HCT116 (cell line): ENCODE results near the gene SPSB1. TPM values are rescaled to one million over a fixed set of nuclear protein-coding genes. Genes with fewer than 3 reads are reported as not detected.

ENCODE experiments used
- ATAC-seq: fragments of 200-7000 bp; cut with Tn5 transposase; 2 replicates; pipeline ENCODE4 v1.9.1; 2020; ENCODE audit warnings: mild to moderate bottlenecking, moderate library complexity
- BruUV-seq: library from RNA; stranded (reverse); fragments of 400-500 nt; replicated peaks from 2 replicates; lab custom pipeline; 2021; lab: Mats Ljungman, UMichigan
- CTCF ChIA-PET: fragments of 300-600 bp; sonication (Branson Sonifier 250); formaldehyde crosslinking; loops from one replicate; lab custom pipeline; 2021; ENCODE audit warnings: antibody characterized with exemption; lab: Charles Lee
- POLR2A ChIA-PET: fragments of 300-600, 350-600 bp; sonication (Branson Sonifier 250); formaldehyde crosslinking; loops from one replicate; lab custom pipeline; 2021; ENCODE audit warnings: antibody characterized with exemption; lab: Charles Lee
- RAD21 ChIA-PET, 2 experiments: fragments of 300-600 bp; sonication (Branson Sonifier 250); formaldehyde crosslinking; loops; one replicate each; lab custom pipeline; 2023; ENCODE audit warnings: low total read pairs in 2 of 2; ENCODE audit not compliant: uncharacterized antibody in 2 of 2, unreplicated experiment in 2 of 2, low non-redundant PET in 1 of 2; lab: Charles Lee
- DNase-seq: peaks from one replicate; pipeline ENCODE4 v3.0.0-alpha.2; 2010; ENCODE audit warnings: low read depth, low spot score
- H2AFZ ChIP-seq: fragments of 200-600 bp; shearing (Covaris generic), sonication (generic); 2 replicates; pipeline ENCODE4 v1.6.1; 2017; ENCODE audit warnings: low read depth, mixed run types, mixed read lengths, antibody characterized with exemption, low read length; ENCODE audit not compliant: poor library complexity, severe bottlenecking
- H3K27ac ChIP-seq: 2 replicates; pipeline ENCODE4 v1.5.1; 2012; ENCODE audit warnings: low read depth, low read length
- H3K27me3 ChIP-seq: fragments of 200-600 bp; sonication (generic); 2 replicates; pipeline ENCODE4 v1.6.1; 2016; ENCODE audit warnings: mixed run types, low read length, mixed read lengths; ENCODE audit not compliant: insufficient read depth
- H3K36me3 ChIP-seq, 2 experiments: fragments of 200-500 bp in 1 of 2; fragments of 200-600 bp in 1 of 2; sonication (Bioruptor generic) in 1 of 2; sonication (generic) in 1 of 2; 2 replicates each; pipeline versions ENCODE4 v1.5.1 to v1.6.1; 2014 to 2016; ENCODE audit warnings: low read length in 2 of 2, inconsistent platforms in 1 of 2, mixed read lengths in 1 of 2, mixed run types in 1 of 2; ENCODE audit not compliant: insufficient read depth in 2 of 2, control insufficient read depth in 1 of 2
- H3K4me1 ChIP-seq, 2 experiments: fragments of 200-600 bp in 1 of 2; sonication (generic) in 1 of 2; 2 replicates each; pipeline versions ENCODE4 v1.5.1 to v1.6.1; 2012 to 2017; ENCODE audit warnings: low read length in 2 of 2, inconsistent platforms in 1 of 2, mild to moderate bottlenecking in 1 of 2, mixed read lengths in 1 of 2, mixed run types in 1 of 2, moderate library complexity in 1 of 2; ENCODE audit not compliant: insufficient read depth in 2 of 2, control insufficient read depth in 1 of 2
- H3K4me2 ChIP-seq: fragments of 200-600 bp; sonication (generic); 2 replicates; pipeline ENCODE4 v1.6.1; 2017; ENCODE audit warnings: mixed run types, low read length, mixed read lengths
- H3K4me3 ChIP-seq, 2 experiments: fragments of 200-600 bp in 1 of 2; sonication (generic) in 1 of 2; replicated peaks in 1 of 2; 2 replicates each; pipeline ENCODE4 v1.5.1; 2011 to 2016; ENCODE audit warnings: low read length in 2 of 2, control low read depth in 1 of 2, low read depth in 1 of 2, mild to moderate bottlenecking in 1 of 2, mixed read lengths in 1 of 2, mixed run types in 1 of 2
- H3K79me2 ChIP-seq: fragments of 200-600 bp; sonication (generic); 2 replicates; pipeline ENCODE4 v1.6.1; 2017; ENCODE audit warnings: mild to moderate bottlenecking, mixed run types, low read length, moderate library complexity, mixed read lengths; ENCODE audit not compliant: insufficient read depth
- H3K9ac ChIP-seq: fragments of 200-600 bp; sonication (generic); 2 replicates; pipeline ENCODE4 v1.6.1; 2016; ENCODE audit warnings: low read length, mixed read lengths
- H3K9me2 ChIP-seq: fragments of 200-600 bp; sonication (generic), shearing (Covaris generic); 2 replicates; pipeline ENCODE4 v1.6.1; 2017; ENCODE audit warnings: mixed run types, mild to moderate bottlenecking, moderate library complexity; ENCODE audit not compliant: insufficient read depth
- H3K9me3 ChIP-seq, 2 experiments: fragments of 200-500 bp in 1 of 2; fragments of 200-600 bp in 1 of 2; sonication (Bioruptor generic) in 1 of 2; sonication (generic) in 1 of 2; 2 replicates each; pipeline ENCODE4 v1.6.1; 2014 to 2017; ENCODE audit warnings: low read length in 2 of 2, mixed read lengths in 2 of 2, inconsistent platforms in 1 of 2, low read depth in 1 of 2, mild to moderate bottlenecking in 1 of 2, mixed run types in 1 of 2, moderate library complexity in 1 of 2; ENCODE audit not compliant: control insufficient read depth in 1 of 2, insufficient read depth in 1 of 2
- H4K20me1 ChIP-seq: fragments of 200-600 bp; sonication (generic), shearing (Covaris generic); 2 replicates; pipeline ENCODE4 v1.6.1; 2017; ENCODE audit warnings: mixed run types, mild to moderate bottlenecking, moderate library complexity; ENCODE audit not compliant: insufficient read depth
- ELF1 ChIP-seq: IDR thresholded peaks from 2 replicates; pipeline ENCODE4 v1.6.1; 2012; ENCODE audit warnings: low read depth, borderline replicate concordance
- FOSL1 ChIP-seq: IDR thresholded peaks from 2 replicates; pipeline ENCODE4 v1.6.1; 2012; ENCODE audit warnings: low read depth
- RAD21 ChIP-seq: IDR thresholded peaks from 2 replicates; pipeline ENCODE4 v1.6.1; 2012; ENCODE audit warnings: low read depth, mild to moderate bottlenecking
- SP1 ChIP-seq: IDR thresholded peaks from 2 replicates; pipeline ENCODE4 v1.6.1; 2012; ENCODE audit warnings: low read depth
- ZFX ChIP-seq: fragments of 450-650 bp; IDR thresholded peaks from 2 replicates; pipeline ENCODE4 v1.6.1; 2017
- ZNF274 ChIP-seq: fragments of 200-500 bp; sonication (Bioruptor generic); IDR thresholded peaks from 2 replicates; pipeline ENCODE4 v1.6.1; 2014; ENCODE audit warnings: mild to moderate bottlenecking, low read depth, low read length, inconsistent platforms
- intact Hi-C: fragments of 100-400 bp; cut with micrococcal nuclease; formaldehyde crosslinking; loops from 2 replicates; pipeline ENCODE4 v1.10.0; 2022
- total RNA-seq: library from RNA; stranded (reverse); gene quantifications from one replicate; pipeline ENCODE4 v1.2.1, GENCODE V29; 2021; ENCODE audit not compliant: unreplicated experiment
- TF ChIP-seq, protein P1 (sequence below): IDR thresholded peaks from 2 replicates; pipeline ENCODE4 v1.6.1; 2012
- TF ChIP-seq, protein P2 (sequence below): IDR thresholded peaks from 2 replicates; pipeline ENCODE4 v1.6.1; 2011; ENCODE audit warnings: mild to moderate bottlenecking, low read length, moderate library complexity; ENCODE audit not compliant: insufficient replicate concordance; ENCODE audit errors: extremely low read depth
- TF ChIP-seq, protein P3 (sequence below), 3 experiments: fragments of 200-600 bp in 1 of 3; sonication (generic) in 1 of 3; IDR thresholded peaks in 2 of 3; conservative IDR thresholded peaks in 1 of 3; 2 replicates each; pipeline ENCODE4 v1.5.1; 2012 to 2017; ENCODE audit warnings: low read depth in 2 of 3, low read length in 2 of 3, antibody characterized with exemption in 1 of 3, borderline replicate concordance in 1 of 3, control low read depth in 1 of 3, mild to moderate bottlenecking in 1 of 3, mixed read lengths in 1 of 3, mixed run types in 1 of 3, moderate library complexity in 1 of 3; ENCODE audit not compliant: insufficient read depth in 1 of 3

Gene SPSB1
- total RNA-seq, 1 experiment from 2014 or later, result 10.8 TPM

DNA sequence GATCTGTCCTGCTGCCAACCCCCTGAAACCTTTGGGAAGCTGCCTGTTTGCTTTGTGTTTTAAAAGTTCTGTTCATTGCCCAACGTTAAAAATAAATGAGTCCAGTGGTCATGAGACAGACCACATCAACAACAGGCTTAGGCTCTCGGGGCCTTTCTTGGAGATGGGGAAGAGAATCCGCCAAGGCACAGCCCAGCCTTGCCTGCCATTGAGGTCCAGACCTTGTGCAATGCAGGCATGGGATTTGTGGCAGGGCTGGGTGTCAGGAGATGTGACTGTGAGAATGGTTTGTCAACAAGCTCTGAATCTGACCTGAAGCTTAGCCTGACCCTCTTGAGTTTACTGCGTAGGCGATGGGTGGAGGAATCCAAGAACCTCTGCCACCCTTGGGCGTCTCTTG lies 4.2 kb downstream of the SPSB1 start (continued):
- TF ChIP-seq, protein P1, sequence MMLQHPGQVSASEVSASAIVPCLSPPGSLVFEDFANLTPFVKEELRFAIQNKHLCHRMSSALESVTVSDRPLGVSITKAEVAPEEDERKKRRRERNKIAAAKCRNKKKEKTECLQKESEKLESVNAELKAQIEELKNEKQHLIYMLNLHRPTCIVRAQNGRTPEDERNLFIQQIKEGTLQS, result no peak
- no peak for TF ChIP-seq FOSL1
- no peak for TF ChIP-seq ZFX
- TF ChIP-seq ELF1, result no peak

DNA sequence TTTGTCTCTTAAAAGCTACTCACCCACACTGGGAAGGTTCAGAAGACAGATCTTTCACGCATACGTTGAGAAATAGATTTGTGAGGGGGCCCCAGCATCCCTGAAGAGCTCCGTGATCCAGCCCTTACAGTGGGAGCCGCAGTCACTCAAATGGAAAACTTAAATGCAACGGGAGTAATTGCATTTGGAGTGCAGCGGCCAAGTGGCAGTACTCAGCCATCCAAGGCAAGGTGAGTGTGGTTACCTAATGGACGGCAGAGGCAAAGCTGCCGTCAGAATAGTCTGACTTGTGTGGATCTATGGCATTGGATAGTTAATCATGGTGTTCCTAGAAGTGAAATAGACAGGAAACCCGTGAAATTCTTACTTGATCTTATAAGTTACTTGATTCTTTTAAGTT lies 5.1 kb downstream of the SPSB1 start:
- Histone ChIP-seq H3K4me2 (no peak overlapping the region), H4K20me1 (no peaks in the 10 kb centered on the region), H3K4me3 (no peak overlapping the region), H3K9ac (no peak overlapping the region)
- intact Hi-C loops, result no loop called here
- CTCF ChIA-PET, result interaction anchor here (0.8 to 1.9 kb wide), 2 partner anchors 158 to 194 kb away, joined by 3 to 5 read pairs; no protein-coding TSS in a partner anchor
- TF ChIP-seq ZNF274 (no peak), SP1 (no peak), RAD21 (no peak)
- TF ChIP-seq, protein P2, sequence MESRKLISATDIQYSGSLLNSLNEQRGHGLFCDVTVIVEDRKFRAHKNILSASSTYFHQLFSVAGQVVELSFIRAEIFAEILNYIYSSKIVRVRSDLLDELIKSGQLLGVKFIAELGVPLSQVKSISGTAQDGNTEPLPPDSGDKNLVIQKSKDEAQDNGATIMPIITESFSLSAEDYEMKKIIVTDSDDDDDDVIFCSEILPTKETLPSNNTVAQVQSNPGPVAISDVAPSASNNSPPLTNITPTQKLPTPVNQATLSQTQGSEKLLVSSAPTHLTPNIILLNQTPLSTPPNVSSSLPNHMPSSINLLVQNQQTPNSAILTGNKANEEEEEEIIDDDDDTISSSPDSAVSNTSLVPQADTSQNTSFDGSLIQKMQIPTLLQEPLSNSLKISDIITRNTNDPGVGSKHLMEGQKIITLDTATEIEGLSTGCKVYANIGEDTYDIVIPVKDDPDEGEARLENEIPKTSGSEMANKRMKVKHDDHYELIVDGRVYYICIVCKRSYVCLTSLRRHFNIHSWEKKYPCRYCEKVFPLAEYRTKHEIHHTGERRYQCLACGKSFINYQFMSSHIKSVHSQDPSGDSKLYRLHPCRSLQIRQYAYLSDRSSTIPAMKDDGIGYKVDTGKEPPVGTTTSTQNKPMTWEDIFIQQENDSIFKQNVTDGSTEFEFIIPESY, result no peak
- TF ChIP-seq, protein P3, sequence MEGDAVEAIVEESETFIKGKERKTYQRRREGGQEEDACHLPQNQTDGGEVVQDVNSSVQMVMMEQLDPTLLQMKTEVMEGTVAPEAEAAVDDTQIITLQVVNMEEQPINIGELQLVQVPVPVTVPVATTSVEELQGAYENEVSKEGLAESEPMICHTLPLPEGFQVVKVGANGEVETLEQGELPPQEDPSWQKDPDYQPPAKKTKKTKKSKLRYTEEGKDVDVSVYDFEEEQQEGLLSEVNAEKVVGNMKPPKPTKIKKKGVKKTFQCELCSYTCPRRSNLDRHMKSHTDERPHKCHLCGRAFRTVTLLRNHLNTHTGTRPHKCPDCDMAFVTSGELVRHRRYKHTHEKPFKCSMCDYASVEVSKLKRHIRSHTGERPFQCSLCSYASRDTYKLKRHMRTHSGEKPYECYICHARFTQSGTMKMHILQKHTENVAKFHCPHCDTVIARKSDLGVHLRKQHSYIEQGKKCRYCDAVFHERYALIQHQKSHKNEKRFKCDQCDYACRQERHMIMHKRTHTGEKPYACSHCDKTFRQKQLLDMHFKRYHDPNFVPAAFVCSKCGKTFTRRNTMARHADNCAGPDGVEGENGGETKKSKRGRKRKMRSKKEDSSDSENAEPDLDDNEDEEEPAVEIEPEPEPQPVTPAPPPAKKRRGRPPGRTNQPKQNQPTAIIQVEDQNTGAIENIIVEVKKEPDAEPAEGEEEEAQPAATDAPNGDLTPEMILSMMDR (IDR thresholded peaks at IDR 0.05 in 2 of 3, conservative IDR thresholded peaks at IDR 0.05 in 1 of 3; ENCODE audit: borderline replicate concordance in 1 of 3, insufficient read depth in 1 of 3, low read depth in 2 of 3, low read length in 2 of 3), result no peak
- TF ChIP-seq, all 23 proteins: peak for 0
- DNase-seq, result no peak
- no peak for ATAC-seq
- H3K79me2 ChIP-seq, result peaks cover 81% of the 10 kb centered on the region
- BruUV-seq, result no TSS peak
- H3K4me1 ChIP-seq, result peaks cover 43 to 71% of the 10 kb centered on the region in 2 experiments
- H3K36me3 ChIP-seq, result 0 out of 4 replicates have a peak, but pooled peaks cover 0 to 3% of the 10 kb centered on the region in 2 experiments
- POLR2A ChIA-PET, result no interaction called here
- no peak overlapping the region for H3K27ac ChIP-seq
- no peaks in the 10 kb centered on the region for H3K9me3 ChIP-seq
- H3K27me3 ChIP-seq, result no peaks in the 10 kb centered on the region
- no peak overlapping the region for H2AFZ ChIP-seq
- RAD21 ChIA-PET, result no interaction called here
- H3K9me2 ChIP-seq, result no peaks in the 10 kb centered on the region
